Uterus (tissue), 4 donors: ENCODE measurements around the gene MBNL1. TPM values are rescaled to one million over a fixed set of nuclear protein-coding genes. Genes with fewer than 3 reads are reported as not detected.
"Not testable (repeated sequence)": the region's sequence is repeated elsewhere in the genome, so short reads cannot be mapped to it uniquely, and the experiment has no call there.

Experiments used
- DNase-seq, 2 donors: peaks; one replicate each; pipeline ENCODE4 v3.0.0-alpha.2; 2019 to 2020
- H3K27ac ChIP-seq, 2 donors: fragments of 200-600 bp; sonication (generic); 1 replicate in 1 of 2; 2 replicates in 1 of 2; pipeline ENCODE4 v1.5.1; 2016 to 2018
- H3K27me3 ChIP-seq, 2 donors: fragments of 200-600 bp; sonication (generic); one replicate each; pipeline ENCODE4 v1.5.1; 2018 to 2019; ENCODE audit warnings: control low read depth in 1 of 2
- H3K36me3 ChIP-seq, 2 donors: fragments of 200-600 bp; sonication (generic); one replicate each; pipeline ENCODE4 v1.5.1; 2019; ENCODE audit warnings: control low read depth in 1 of 2
- H3K4me1 ChIP-seq, 2 donors: fragments of 200-600 bp; sonication (generic); one replicate each; pipeline ENCODE4 v1.5.1; 2018 to 2019; ENCODE audit warnings: control low read depth in 1 of 2
- H3K4me3 ChIP-seq, 2 donors: fragments of 200-600 bp; sonication (generic); 1 replicate in 1 of 2; 2 replicates in 1 of 2; pipeline ENCODE4 v1.5.1; 2018 to 2019; ENCODE audit warnings: mild to moderate bottlenecking in 1 of 2
- H3K9me3 ChIP-seq, 2 donors: fragments of 200-600 bp; sonication (generic); one replicate each; pipeline ENCODE4 v1.5.1; 2019; ENCODE audit warnings: control low read depth in 1 of 2
- CTCF ChIP-seq, 4 experiments: fragments of 200-600 bp in 2 of 4; fragments of 450-650 bp in 2 of 4; sonication (generic) in 2 of 4; IDR thresholded peaks; one replicate each; pipeline ENCODE4 v1.5.1; 2016 to 2019; ENCODE audit warnings: antibody characterized with exemption in 4 of 4, mild to moderate bottlenecking in 2 of 4, moderate library complexity in 1 of 4
- POLR2A ChIP-seq, 2 donors: fragments of 450-650 bp; IDR thresholded peaks; one replicate each; pipeline ENCODE4 v1.6.1; 2016; ENCODE audit warnings: antibody characterized with exemption in 2 of 2, mild to moderate bottlenecking in 1 of 2, moderate library complexity in 1 of 2
- intact Hi-C: fragments of 100-400 bp; cut with DNase I; formaldehyde crosslinking; loops from one replicate; pipeline ENCODE4 v1.15.1; 2023; ENCODE audit warnings: low total_unique reads
- total RNA-seq, 4 donors: library from RNA; depleted of rRNA in 3 of 4; stranded (reverse); fragments of >200 nt in 3 of 4; gene quantifications; one replicate each; pipeline versions ENCODE4 v1.1.0 to v1.2.4, GENCODE V29; 2014 to 2023
- donor health status: DM: yes; HTN: yes; CAD: no.

The MBNL1 gene
- total RNA-seq, 4 donors from 2014 or later = 219 to 470 (median 243) TPM

GRCh38 chr3:152430223-152431002 is 161.7 kb downstream of the MBNL1 start:
- TF ChIP-seq POLR2A (IDR thresholded peaks at IDR 0.05) (no peak), CTCF (IDR thresholded peaks at IDR 0.05) (no peak)
- Histone ChIP-seq H3K4me3 (no peak overlapping the region), H3K27me3 (no peaks in the 10 kb centered on the region), H3K4me1 (no peaks in the 10 kb centered on the region), H3K27ac (peak overlapping the region; percentile 28 to 37), H3K9me3 (peaks cover 0 to 3% of the 10 kb centered on the region in 2 donors), H3K36me3 (no peaks in the 10 kb centered on the region)
- no peak for DNase-seq
- intact Hi-C loops = no loop called here

- Histone ChIP-seq H3K36me3 (no peaks in the 10 kb centered on the region), H3K27me3 (no peaks in the 10 kb centered on the region), H3K27ac (no peak overlapping the region), H3K9me3 (peaks cover 0 to 3% of the 10 kb centered on the region in 2 donors), H3K4me1 (peaks cover 4 to 23% of the 10 kb centered on the region in 2 donors), H3K4me3 (no peak overlapping the region)
- TF ChIP-seq POLR2A (IDR thresholded peaks at IDR 0.05) (no peak), CTCF (IDR thresholded peaks at IDR 0.05) (no peak)
- no peak for DNase-seq
- intact Hi-C loops = no loop called here
Measured at GRCh38 chr3:152434142-152434541, 165.4 kb downstream of the MBNL1 start.

GRCh38 chr3:152435210-152435609 is 166.5 kb downstream of the MBNL1 start:
- H3K9me3 ChIP-seq, H3K4me3 ChIP-seq, H3K27me3 ChIP-seq, H3K36me3 ChIP-seq, DNase-seq, intact Hi-C loops: not testable (repeated sequence)
- Histone ChIP-seq H3K27ac (peak overlapping the region; percentile 31 to 72), H3K4me1 (peaks cover 4 to 23% of the 10 kb centered on the region in 2 donors)

GRCh38 chr3:152436707-152437590 is 168.2 kb downstream of the MBNL1 start:
- Histone ChIP-seq H3K27me3 (no peaks in the 10 kb centered on the region), H3K4me1 (peaks cover 4 to 23% of the 10 kb centered on the region in 2 donors), H3K4me3 (no peak overlapping the region), H3K9me3 (peaks cover 0 to 3% of the 10 kb centered on the region in 2 donors), H3K27ac (peak overlapping the region; percentile 31 to 72), H3K36me3 (no peaks in the 10 kb centered on the region)
- DNase-seq = no peak
- intact Hi-C loops = no loop called here
- no peak for TF ChIP-seq CTCF (IDR thresholded peaks at IDR 0.05)
- TF ChIP-seq POLR2A (IDR thresholded peaks at IDR 0.05) = no peak

GRCh38 chr3:152438181-152438580 is 169.5 kb downstream of the MBNL1 start:
- Histone ChIP-seq H3K9me3 (peaks cover 0 to 3% of the 10 kb centered on the region in 2 donors), H3K4me3 (no peak overlapping the region), H3K27me3 (no peaks in the 10 kb centered on the region), H3K36me3 (no peaks in the 10 kb centered on the region), H3K27ac (peak overlapping the region; percentile 19 to 37), H3K4me1 (peaks cover 4 to 23% of the 10 kb centered on the region in 2 donors)
- TF ChIP-seq CTCF (IDR thresholded peaks at IDR 0.05) = no peak
- no peak for TF ChIP-seq POLR2A (IDR thresholded peaks at IDR 0.05)
- intact Hi-C loops = no loop called here
- DNase-seq = no peak
